Measurements from ENCODE around the gene CEACAM6.

CEACAM6 gene

GRCh38 chr19:41808663-41809566 lies 53.6 kb downstream of the CEACAM6 start:
- no peak for TF ChIP-seq CTCF (IDR thresholded peaks at IDR 0.05; ENCODE audit: low read depth, low read length, missing control alignments)
- DNase-seq (ENCODE audit: low read depth): no peak
- no peak overlapping the region for H3K4me3 ChIP-seq (ENCODE audit: low read depth, low read length)

GRCh38 chr19:41810301-41810700 lies 55.0 kb downstream of the CEACAM6 start:
- no peak overlapping the region for H3K4me3 ChIP-seq (ENCODE audit: low read depth, low read length)
- no peak for DNase-seq (ENCODE audit: low read depth)
- no peak for TF ChIP-seq CTCF (IDR thresholded peaks at IDR 0.05; ENCODE audit: low read depth, low read length, missing control alignments)

- no peak overlapping the region for H3K4me3 ChIP-seq (ENCODE audit: low read depth, low read length)
- DNase-seq (ENCODE audit: low read depth): no peak
- no peak for TF ChIP-seq CTCF (IDR thresholded peaks at IDR 0.05; ENCODE audit: low read depth, low read length, missing control alignments)
Measured at GRCh38 chr19:41811036-41811435, 55.7 kb downstream of the CEACAM6 start.

GRCh38 chr19:41811981-41812380 lies 56.7 kb downstream of the CEACAM6 start:
- H3K4me3 ChIP-seq (ENCODE audit: low read depth, low read length): no peak overlapping the region
- no peak for TF ChIP-seq CTCF (IDR thresholded peaks at IDR 0.05; ENCODE audit: low read depth, low read length, missing control alignments)
- DNase-seq (ENCODE audit: low read depth): no peak

GRCh38 chr19:41813911-41814310 lies 58.6 kb downstream of the CEACAM6 start:
- DNase-seq (ENCODE audit: low read depth): no peak
- TF ChIP-seq CTCF (IDR thresholded peaks at IDR 0.05; ENCODE audit: low read depth, low read length, missing control alignments): no peak
- no peak overlapping the region for H3K4me3 ChIP-seq (ENCODE audit: low read depth, low read length)

- no peak for DNase-seq (ENCODE audit: low read depth)
- TF ChIP-seq CTCF (IDR thresholded peaks at IDR 0.05; ENCODE audit: low read depth, low read length, missing control alignments): no peak
- no peak overlapping the region for H3K4me3 ChIP-seq (ENCODE audit: low read depth, low read length)
Measured at GRCh38 chr19:41815301-41815700, 60.0 kb downstream of the CEACAM6 start.

- no peak for TF ChIP-seq CTCF (IDR thresholded peaks at IDR 0.05; ENCODE audit: low read depth, low read length, missing control alignments)
- H3K4me3 ChIP-seq (ENCODE audit: low read depth, low read length): no peak overlapping the region
- no peak for DNase-seq (ENCODE audit: low read depth)
Measured at GRCh38 chr19:41816761-41817160, 61.4 kb downstream of the CEACAM6 start.
